SKM-1 treated with dmso at 0.1 percent for 144 hours (cell line): ENCODE measurements around the gene WDR7.
A peak's percentile ranks its signal among the peaks of the same experiment; 100 is the strongest.

Experiments used
- DNase-seq: peaks from one replicate; lab custom pipeline; 2025; ENCODE audit not compliant: unreplicated experiment; lab: John Stamatoyannopoulos, UW

The WDR7 gene

DNA sequence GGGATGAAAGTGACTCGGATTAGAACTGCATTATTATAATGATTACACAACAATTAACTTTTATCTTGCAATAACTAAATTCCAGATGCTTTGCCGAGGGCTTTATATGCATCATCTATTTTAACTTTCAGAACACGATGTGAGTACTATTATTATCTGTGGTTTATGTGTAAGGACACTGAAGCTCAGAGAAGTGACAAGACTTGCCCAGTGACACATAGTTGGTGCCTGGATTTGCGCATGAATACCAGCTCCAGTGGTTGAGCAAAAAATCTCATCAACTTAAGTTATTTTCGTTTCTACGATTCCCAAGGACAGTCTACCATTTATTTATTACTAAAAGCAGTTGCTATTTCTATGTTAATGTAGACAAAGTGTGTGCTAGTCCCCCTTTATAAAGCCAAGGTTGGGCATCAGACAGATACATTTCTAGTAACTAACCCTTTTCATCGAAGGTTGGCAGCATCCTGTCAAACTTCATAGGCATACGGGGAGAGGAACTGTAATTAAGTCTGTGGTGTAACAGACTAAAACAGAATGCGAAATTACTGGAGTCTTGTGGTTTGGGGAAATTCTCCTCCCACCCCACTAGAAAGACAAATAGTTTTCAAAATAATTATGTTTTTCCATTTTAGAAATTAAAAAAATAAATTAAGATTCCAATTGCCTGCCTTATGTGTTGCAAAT lies 422.5 kb downstream of the WDR7 start:
- peak; percentile 4 for DNase-seq

GRCh38 chr18:57075716-57076400 lies 424.7 kb downstream of the WDR7 start:
- DNase-seq = no peak

DNA sequence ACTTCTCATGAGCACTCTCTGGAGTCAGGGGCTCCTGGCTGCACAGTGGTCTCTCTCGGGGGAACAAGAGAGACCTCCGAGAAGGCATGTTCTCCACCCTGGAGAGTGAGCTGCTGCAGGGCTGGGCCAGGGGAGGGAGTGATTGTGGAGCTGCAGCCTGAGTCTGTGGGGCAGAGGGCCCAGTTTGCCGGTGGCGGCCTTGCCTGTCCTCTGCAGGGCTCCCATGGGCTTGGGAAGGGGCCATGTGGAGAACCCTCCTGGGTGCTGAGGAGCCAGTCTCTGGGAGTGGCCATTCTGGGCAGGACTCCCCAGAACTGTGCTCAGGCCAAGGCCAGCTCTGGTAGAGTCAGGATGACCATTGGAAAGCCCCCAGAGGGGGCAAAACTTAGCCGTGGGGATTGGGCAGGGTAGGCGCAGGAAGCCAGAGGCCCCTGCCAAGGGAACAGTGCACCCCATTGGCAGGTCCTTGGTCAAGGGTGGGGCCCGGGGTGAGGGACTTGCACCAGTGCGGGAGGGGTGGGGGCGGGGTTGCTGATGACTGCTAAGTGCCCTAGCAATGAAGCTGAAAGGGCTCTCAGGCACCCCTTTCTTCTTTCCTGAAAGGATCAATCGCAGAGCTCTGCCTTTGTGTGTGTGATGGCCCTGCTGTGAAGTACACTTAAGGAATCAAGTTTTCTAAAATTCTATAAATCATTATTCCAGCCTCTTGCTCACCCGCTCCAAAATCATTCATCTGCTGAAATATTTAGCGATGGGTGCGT lies 426.0 kb downstream of the WDR7 start:
- DNase-seq = no peak

DNA sequence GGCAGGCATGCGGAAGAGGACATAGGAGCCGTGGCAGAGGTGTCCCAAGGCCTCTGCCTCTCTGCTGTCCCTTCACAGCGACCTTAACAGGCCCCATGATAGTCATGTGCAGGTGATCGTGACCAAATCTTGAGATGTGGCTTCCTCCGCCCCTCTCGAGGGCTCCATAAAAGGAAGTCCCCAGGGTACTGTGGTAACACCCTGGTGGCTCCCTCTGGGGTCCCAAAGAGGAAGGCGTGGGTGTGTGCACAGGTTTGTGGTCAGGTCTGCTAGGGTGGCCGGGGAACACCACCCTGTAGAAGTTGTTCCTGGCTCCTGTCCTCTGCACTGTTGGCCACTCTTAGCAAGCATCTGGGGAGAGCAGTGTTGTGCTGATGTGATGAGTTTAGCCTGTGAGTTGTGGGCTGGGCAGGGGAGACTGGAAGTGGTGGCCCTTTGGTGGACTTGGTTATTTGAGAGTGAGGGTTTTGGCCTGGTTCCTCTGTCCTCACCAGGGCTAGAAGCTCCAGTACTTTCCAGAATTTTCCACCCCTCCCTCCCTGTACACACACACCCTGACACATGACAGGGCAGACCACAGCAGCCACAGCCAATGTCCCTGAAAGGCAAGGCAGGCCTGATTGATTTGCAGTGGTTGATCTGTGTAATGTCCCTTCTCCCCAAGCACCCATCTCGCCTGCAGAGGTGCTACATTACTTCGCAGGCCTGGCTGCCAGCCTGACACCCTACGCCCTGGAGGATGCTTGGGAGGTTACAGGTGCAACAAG lies 426.8 kb downstream of the WDR7 start:
- peak; percentile 46 for DNase-seq

GRCh38 chr18:57078614-57079013 lies 427.5 kb downstream of the WDR7 start:
- no peak for DNase-seq

GRCh38 chr18:57080479-57080878 lies 429.3 kb downstream of the WDR7 start:
- no peak for DNase-seq

GRCh38 chr18:57081899-57082298 lies 430.7 kb downstream of the WDR7 start:
- DNase-seq = no peak

DNA sequence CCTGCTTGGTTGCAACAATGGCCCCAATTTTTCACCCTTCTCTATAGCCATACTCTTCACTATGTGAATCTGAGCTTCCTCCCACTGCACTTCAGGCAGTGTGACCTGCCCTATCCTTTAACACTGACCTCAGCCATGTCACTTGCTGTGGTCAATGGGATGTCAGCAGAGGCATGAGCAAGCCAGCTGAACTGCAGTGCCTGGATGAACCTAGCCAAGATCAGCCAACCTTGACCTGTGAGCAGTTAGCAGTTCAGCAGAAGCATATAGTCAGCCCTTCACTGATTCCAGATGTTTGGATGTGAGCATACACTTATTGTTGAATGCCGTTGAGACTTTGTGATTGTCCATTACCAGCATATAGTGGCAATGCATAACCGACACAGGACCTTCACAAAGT lies 432.3 kb downstream of the WDR7 start:
- DNase-seq = no peak

DNA sequence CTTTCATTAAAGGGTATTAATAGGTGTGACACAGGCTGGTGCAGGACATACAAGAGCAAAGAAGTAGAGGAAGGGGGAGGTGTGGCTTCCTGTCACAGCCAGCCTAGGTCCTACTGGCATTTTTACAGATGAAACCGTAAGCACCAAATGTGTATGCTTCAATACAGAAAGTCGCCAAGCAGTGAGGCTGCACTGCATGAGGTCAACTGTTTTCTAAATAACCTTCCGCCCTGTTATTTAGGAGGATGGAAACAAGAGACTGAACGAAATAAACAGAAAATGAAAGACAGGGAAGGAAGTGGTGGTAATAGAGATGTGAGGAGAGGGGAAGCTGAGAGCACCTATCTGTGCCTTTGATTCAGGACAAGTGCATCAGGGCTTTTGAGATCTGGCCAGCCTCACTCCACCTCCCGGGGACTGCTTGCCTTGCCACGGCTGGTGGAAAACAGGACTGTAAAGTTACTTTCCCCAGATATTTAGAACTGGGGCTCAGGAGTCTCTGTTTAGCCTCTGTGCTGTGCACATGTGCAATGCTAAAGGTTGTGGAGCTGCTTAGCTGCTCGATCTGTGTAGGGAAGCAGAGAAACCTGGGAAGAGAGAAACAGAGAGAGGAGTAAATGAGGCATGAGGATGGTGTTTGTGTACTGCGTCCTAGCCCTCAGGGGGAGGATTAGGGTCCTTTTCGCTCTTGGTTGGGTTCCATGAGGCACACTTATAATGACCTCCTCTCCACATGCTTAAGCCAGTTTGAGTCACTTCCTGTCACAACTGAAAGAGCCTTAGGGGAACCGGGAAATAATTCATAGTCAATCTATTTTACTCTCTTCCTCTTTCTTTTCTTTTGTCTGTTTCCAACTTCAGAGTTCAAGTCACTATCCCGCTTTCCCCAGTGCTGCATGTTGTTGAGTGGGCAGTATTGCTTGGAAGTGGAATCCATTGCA lies 433.4 kb downstream of the WDR7 start:
- DNase-seq = peak; percentile 4

DNA sequence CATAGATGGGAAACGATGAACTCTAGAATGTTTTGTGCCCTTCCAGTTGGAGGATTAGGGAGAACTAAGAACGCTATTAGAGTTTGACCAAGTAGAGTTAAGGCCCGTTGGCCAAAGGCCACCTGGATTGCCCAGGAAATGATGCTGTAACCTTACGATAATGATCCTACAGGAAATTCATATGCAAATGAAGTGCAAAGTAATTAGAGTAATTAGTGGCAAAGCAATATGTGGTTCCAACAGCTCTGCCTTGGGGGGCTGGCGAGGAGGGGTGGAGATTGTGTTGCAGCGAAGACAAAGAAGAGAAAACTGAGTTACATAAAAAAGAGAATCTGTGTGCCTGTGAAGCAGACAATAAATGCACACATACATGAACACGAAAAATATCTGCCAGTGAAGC lies 434.2 kb downstream of the WDR7 start:
- DNase-seq = no peak

- no peak for DNase-seq
Measured at GRCh38 chr18:57086163-57086562, 435.0 kb downstream of the WDR7 start.
